HG02973 (cell line): ENCODE measurements around the gene KRT33B.
"Not testable (repeated sequence)": the region's sequence is repeated elsewhere in the genome, so short reads cannot be mapped to it uniquely, and the experiment has no call there.

ENCODE experiments used
- ATAC-seq: cut with Tn5 transposase; IDR thresholded peaks from one replicate; pipeline ENCODE4 v1.9.1; 2021; ENCODE audit warnings: moderate library complexity; ENCODE audit not compliant: unreplicated experiment

Gene KRT33B

GRCh38 chr17:41350381-41350878, 19.2 kb downstream of the KRT33B start, which contains the start of gene KRT33A:
TSS of gene KRT33A (minus strand) at chr17:41350828. CDS start at chr17:41350767, 61 bp downstream.
- not testable (repeated sequence) for ATAC-seq

- ATAC-seq = no peak
Measured at GRCh38 chr17:41347869-41348760, 21.5 kb downstream of the KRT33B start.

GRCh38 chr17:41346421-41346820, 23.2 kb downstream of the KRT33B start:
- ATAC-seq = not testable (repeated sequence)

GRCh38 chr17:41345992-41346391, 23.6 kb downstream of the KRT33B start:
- ATAC-seq = no peak

- no peak for ATAC-seq
Measured at GRCh38 chr17:41343029-41343428, 26.6 kb downstream of the KRT33B start.

- no peak for ATAC-seq
Measured at GRCh38 chr17:41340934-41341861, 28.4 kb downstream of the KRT33B start.

- ATAC-seq = no peak
Measured at GRCh38 chr17:41340494-41340893, 29.1 kb downstream of the KRT33B start.

GRCh38 chr17:41339571-41340172, 29.9 kb downstream of the KRT33B start:
- ATAC-seq = no peak

- ATAC-seq = no peak
Measured at GRCh38 chr17:41338961-41339485, 30.6 kb downstream of the KRT33B start.

- ATAC-seq = no peak
Measured at GRCh38 chr17:41335747-41336146, 33.9 kb downstream of the KRT33B start.

- ATAC-seq = no peak
Measured at GRCh38 chr17:41334385-41335305, 35.0 kb downstream of the KRT33B start.

GRCh38 chr17:41333836-41334235, 35.8 kb downstream of the KRT33B start:
- no peak for ATAC-seq

- no peak for ATAC-seq
Measured at GRCh38 chr17:41333098-41333497, 36.5 kb downstream of the KRT33B start.

GRCh38 chr17:41332239-41332638, 37.4 kb downstream of the KRT33B start:
- ATAC-seq = no peak

- no peak for ATAC-seq
Measured at GRCh38 chr17:41331606-41332005, 38.0 kb downstream of the KRT33B start.

GRCh38 chr17:41329279-41329948, 40.2 kb downstream of the KRT33B start:
- no peak for ATAC-seq

GRCh38 chr17:41328207-41328606, 41.4 kb downstream of the KRT33B start:
- no peak for ATAC-seq

GRCh38 chr17:41327411-41328120, 42.0 kb downstream of the KRT33B start:
- ATAC-seq = no peak
